GM12873 (cell line): Measurements from ENCODE around the gene DNAJC11.

ENCODE experiments used
- CTCF ChIP-seq: IDR thresholded peaks from 2 replicates; pipeline ENCODE4 v1.5.1; 2012; ENCODE audit warnings: low read depth, mild to moderate bottlenecking, moderate library complexity, low read length, control low read depth; ENCODE audit not compliant: insufficient read depth; ENCODE audit errors: missing control alignments

Gene DNAJC11

DNA sequence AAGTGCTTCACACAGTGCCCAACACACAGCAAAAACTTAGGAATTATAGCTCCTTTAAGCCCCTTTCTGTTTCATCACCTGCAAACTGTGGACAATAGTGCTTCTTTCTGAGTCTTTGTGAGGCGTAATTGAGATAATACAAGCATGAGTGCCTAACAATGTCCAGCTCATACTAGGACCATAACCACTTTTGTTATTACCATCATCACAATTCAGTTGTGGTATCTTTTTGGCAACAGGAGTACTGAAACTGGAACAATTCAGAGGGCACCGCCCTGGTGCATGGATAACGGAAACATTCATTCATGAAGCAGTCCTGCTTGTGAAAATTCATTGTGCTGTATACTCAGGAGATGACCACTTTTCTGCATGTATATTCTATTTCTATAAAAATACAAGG lies 18.2 kb downstream of the DNAJC11 start:
- no peak for TF ChIP-seq CTCF

GRCh38 chr1:6675941-6676340 lies 25.7 kb downstream of the DNAJC11 start:
- TF ChIP-seq CTCF: no peak

DNA sequence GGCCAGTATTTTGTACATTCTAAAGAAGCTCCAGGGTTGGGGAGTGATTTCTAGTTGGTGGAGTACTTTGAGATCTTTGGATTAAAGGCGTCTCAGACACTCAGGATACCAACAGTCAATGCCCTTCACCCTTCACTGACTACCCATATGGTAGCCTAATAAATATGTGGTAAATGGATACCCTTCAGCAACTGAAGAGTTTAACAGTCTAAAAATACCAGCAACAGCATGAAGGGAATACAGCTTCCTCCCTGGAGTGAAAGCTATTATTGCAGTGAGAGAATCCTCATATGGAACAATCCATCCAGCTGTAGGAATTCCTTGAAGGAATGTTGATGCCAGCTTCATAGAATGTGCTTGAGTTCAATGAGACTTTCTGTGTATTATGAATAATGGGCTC lies 26.8 kb downstream of the DNAJC11 start:
- no peak for TF ChIP-seq CTCF

- TF ChIP-seq CTCF: no peak
Measured at GRCh38 chr1:6673816-6674398, 27.7 kb downstream of the DNAJC11 start.

DNA sequence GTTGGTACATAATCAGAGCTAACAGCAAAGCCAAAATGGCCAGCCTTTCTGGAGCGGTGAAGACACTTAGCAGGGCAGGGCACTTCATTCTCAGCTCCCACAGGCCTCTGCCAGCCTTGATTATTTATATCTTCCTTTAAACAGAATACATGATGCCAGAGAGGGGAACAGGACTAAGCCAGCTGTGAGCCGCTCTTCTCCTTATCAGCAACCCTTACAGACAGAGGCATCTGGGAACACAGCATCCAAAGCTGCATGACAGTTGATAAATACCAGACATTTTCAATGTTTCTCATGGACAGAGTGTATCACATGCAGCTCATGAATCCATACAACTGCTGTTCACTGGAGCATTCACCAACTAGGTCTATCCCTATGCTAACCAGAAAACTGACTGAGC lies 29.1 kb downstream of the DNAJC11 start:
- TF ChIP-seq CTCF: no peak

- no peak for TF ChIP-seq CTCF
Measured at GRCh38 chr1:6668503-6668902, 33.1 kb downstream of the DNAJC11 start.

GRCh38 chr1:6667139-6667538 lies 34.5 kb downstream of the DNAJC11 start:
- TF ChIP-seq CTCF: no peak
